Brain pericyte (primary cell): ENCODE data around the gene ZSWIM6.

Experiments used
- DNase-seq: peaks from one replicate; pipeline ENCODE4 v3.0.0-alpha.2; 2012; ENCODE audit warnings: low read depth, low spot score

The ZSWIM6 gene

GRCh38 chr5:61331407-61332357 lies at the start of gene ZSWIM6:
TSS of gene ZSWIM6 (plus strand) at chr5:61332258. CDS start at chr5:61332273, 15 bp downstream.
- peak; percentile 98 for DNase-seq

- DNase-seq = no peak
Observed at GRCh38 chr5:61283471-61283870, 48.6 kb upstream of the ZSWIM6 start.

GRCh38 chr5:61285531-61285930 lies 46.5 kb upstream of the ZSWIM6 start:
- no peak for DNase-seq

- no peak for DNase-seq
Observed at GRCh38 chr5:61286446-61287132, 45.5 kb upstream of the ZSWIM6 start.

- DNase-seq = no peak
Observed at GRCh38 chr5:61287474-61287873, 44.6 kb upstream of the ZSWIM6 start.

GRCh38 chr5:61289241-61289640 lies 42.8 kb upstream of the ZSWIM6 start:
- no peak for DNase-seq

- DNase-seq = no peak
Observed at GRCh38 chr5:61289669-61290306, 42.3 kb upstream of the ZSWIM6 start.

GRCh38 chr5:61290791-61291210 lies 41.3 kb upstream of the ZSWIM6 start:
- DNase-seq = no peak

- no peak for DNase-seq
Observed at GRCh38 chr5:61292062-61292657, 39.9 kb upstream of the ZSWIM6 start.

GRCh38 chr5:61293071-61293470 lies 39.0 kb upstream of the ZSWIM6 start:
- no peak for DNase-seq

- no peak for DNase-seq
Observed at GRCh38 chr5:61293873-61294272, 38.2 kb upstream of the ZSWIM6 start.

GRCh38 chr5:61295365-61295764 lies 36.7 kb upstream of the ZSWIM6 start:
- no peak for DNase-seq

- no peak for DNase-seq
Observed at GRCh38 chr5:61298066-61298465, 34.0 kb upstream of the ZSWIM6 start.

GRCh38 chr5:61298580-61298979 lies 33.5 kb upstream of the ZSWIM6 start:
- no peak for DNase-seq

- no peak for DNase-seq
Observed at GRCh38 chr5:61299261-61299681, 32.8 kb upstream of the ZSWIM6 start.

GRCh38 chr5:61301341-61302199 lies 30.5 kb upstream of the ZSWIM6 start:
- DNase-seq = peak; percentile 85

GRCh38 chr5:61302200-61302563 lies 29.9 kb upstream of the ZSWIM6 start:
- DNase-seq = no peak

GRCh38 chr5:61303346-61303745 lies 28.7 kb upstream of the ZSWIM6 start:
- DNase-seq = no peak

- DNase-seq = no peak
Observed at GRCh38 chr5:61304590-61305381, 27.3 kb upstream of the ZSWIM6 start.

GRCh38 chr5:61306531-61307131 lies 25.4 kb upstream of the ZSWIM6 start:
- no peak for DNase-seq
